ENCODE data around the gene MRTFA. TPM values are rescaled to one million over a fixed set of nuclear protein-coding genes. Genes with fewer than 3 reads are reported as not detected.
A peak's percentile ranks its signal among the peaks of the same experiment; 100 is the strongest.

The MRTFA gene
- total and polyA plus RNA-seq, 9 of the 15 experiments (the other 6 are each of a cell fraction or from before 2014, with no cell fraction given), result 0.84 to 21.1 (median 3.7) TPM

DNA sequence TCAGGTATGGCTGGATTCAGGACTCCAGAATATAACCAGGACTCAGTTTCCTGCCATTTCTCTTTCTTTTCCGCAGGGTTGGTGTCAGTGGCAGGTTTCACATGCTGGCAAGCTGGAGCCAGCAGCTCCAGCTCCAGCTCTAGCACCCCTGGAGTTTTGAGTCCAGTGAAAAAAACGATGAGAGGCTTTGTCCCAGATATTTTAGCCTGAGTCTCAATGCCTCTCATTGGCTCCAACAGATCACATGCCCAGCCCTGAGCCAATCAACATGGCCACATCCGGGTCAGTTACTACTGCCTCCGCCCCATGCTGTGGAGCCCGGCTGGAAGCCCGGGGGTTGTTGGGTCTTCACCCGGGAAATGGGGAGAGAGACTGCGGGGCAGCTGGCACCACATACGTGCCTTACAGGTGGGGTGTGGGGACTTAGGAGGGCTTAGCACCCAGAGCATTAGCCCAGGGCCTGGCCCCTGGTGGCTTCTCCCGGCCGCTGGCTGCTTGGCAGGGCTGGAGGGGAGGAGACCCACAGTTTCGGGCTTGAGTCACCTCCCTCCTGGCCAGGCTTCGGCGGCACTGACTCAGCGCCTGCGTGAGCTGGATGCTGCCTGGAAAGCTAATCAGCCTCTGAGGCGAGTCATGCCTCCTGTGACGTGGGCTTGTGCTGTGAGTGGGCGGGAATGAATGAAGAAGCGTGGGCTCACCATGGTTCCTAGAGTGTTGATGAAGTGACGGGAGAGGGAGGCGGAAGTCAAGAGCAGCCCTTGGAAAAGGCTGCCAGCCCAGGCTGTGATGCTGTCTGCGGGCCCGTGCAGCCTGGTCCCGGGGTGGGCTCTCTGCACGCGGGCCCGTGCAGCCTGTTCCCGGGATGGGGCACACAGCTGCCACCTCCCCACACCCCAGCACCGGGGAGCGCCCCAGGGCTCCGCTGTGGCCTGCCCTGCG lies 15.3 kb upstream of the MRTFA start (continued):
- TF ChIP-seq, protein P1, sequence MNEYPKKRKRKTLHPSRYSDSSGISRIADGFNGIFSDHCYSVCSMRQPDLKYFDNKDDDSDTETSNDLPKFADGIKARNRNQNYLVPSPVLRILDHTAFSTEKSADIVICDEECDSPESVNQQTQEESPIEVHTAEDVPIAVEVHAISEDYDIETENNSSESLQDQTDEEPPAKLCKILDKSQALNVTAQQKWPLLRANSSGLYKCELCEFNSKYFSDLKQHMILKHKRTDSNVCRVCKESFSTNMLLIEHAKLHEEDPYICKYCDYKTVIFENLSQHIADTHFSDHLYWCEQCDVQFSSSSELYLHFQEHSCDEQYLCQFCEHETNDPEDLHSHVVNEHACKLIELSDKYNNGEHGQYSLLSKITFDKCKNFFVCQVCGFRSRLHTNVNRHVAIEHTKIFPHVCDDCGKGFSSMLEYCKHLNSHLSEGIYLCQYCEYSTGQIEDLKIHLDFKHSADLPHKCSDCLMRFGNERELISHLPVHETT (CRISPR knock-in tag; conservative IDR thresholded peaks at IDR 0.05 in 1 of 2, IDR thresholded peaks at IDR 0.05 in 1 of 2), result 0 out of 4 replicates have a peak, but pooled peaks of 1 of the 2 experiments have one; percentile 28

DNA sequence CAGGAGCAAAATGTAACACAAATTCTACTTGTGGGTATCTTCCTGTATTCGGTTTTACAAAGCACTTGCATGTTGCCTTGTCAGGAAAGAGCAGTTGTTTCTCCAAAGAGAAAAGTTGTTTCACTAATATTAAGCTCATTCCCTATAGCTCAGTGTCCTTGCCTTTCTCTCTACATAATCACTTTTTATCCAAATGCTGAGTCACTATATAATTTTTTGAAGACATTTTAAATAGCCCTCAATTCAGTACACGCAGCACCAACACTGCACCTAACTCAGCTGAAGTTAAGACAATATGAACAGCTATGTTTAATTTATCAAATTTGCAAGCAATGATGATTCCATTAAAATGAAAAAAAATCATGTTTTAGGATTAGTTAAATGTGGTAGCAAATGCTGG lies 14.5 kb upstream of the MRTFA start:
- Histone ChIP-seq H4K20me1 (replicated peaks; ENCODE audit: control insufficient read depth, insufficient read depth, low read length) (no peaks in the 10 kb centered on the region), H3K9me3 (replicated peaks; ENCODE audit: control insufficient read depth, insufficient read depth, low read depth, low read length) (no peaks in the 10 kb centered on the region), H3K9ac (ENCODE audit: insufficient read depth in 1 of 2, low read depth in 2 of 2, low read length in 2 of 2) (peak overlapping the region in 1 of 2 experiments; percentile 100; a peak in 2 of 4 replicates), H3K4me3 (peak overlapping the region; percentile 81; the same call in 1 of the 2 replicates), H3K4me2 (ENCODE audit: insufficient read depth, low read length) (peak overlapping the region; percentile 90), H3K27ac (ENCODE audit: extremely low read depth, low read depth, low read length) (peak overlapping the region; percentile 100), H3K27me3 (ENCODE audit: control insufficient read depth in 2 of 2, insufficient read depth in 2 of 2, low read length in 2 of 2) (no peaks in the 10 kb centered on the region), H3K9me1 (ENCODE audit: control insufficient read depth, insufficient read depth, low read length) (no peaks in the 10 kb centered on the region), H3K36me3 (ENCODE audit: control insufficient read depth, insufficient read depth, low read length) (no peaks in the 10 kb centered on the region), H3K79me2 (ENCODE audit: control insufficient read depth, insufficient read depth, low read length) (peaks cover 8% of the 10 kb centered on the region; the same call in 2 of the 3 replicates), H3K4me1 (replicated peaks in 1 of 2; ENCODE audit: control insufficient read depth in 2 of 2, insufficient read depth in 2 of 2, low read length in 2 of 2) (peaks cover 18 to 41% of the 10 kb centered on the region in 2 experiments), H2AFZ (ENCODE audit: low read depth, low read length) (peak overlapping the region; percentile 99)
- in situ Hi-C loops (cut with MboI) (loop anchor here (10.0 kb wide), 1 partner anchor 244 kb away; no protein-coding TSS in a partner anchor), intact Hi-C loops (cut with micrococcal nuclease) (loop anchor here (10.0 kb wide), 1 partner anchor 244 kb away; no protein-coding TSS in a partner anchor)
- ChIA-PET POLR2A (interaction anchor here (0.6 to 2.5 kb wide), 7 partner anchors 10 to 276 kb away, joined by 3 to 20 read pairs (median 4); partner anchors contain the start of gene MRTFA), CTCF (ENCODE audit: low intra/inter-chr PET ratio) (no interaction called here)
- no peak for DNase-seq (ENCODE audit: extremely low read depth in 1 of 4, low spot score in 3 of 4)
- FAIRE-seq, result no peak
- BruUV-seq (replicated peaks), result TSS peak; percentile 97
- 15% methylated on average over 2 of the region's 2 CpGs for WGBS (ENCODE audit: insufficient coverage, low coverage, missing lambda C conversion rate)
- ATAC-seq, result no peak
- TF ChIP-seq, protein P2, sequence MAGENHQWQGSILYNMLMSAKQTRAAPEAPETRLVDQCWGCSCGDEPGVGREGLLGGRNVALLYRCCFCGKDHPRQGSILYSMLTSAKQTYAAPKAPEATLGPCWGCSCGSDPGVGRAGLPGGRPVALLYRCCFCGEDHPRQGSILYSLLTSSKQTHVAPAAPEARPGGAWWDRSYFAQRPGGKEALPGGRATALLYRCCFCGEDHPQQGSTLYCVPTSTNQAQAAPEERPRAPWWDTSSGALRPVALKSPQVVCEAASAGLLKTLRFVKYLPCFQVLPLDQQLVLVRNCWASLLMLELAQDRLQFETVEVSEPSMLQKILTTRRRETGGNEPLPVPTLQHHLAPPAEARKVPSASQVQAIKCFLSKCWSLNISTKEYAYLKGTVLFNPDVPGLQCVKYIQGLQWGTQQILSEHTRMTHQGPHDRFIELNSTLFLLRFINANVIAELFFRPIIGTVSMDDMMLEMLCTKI (IDR thresholded peaks at IDR 0.05; ENCODE audit: partially characterized antibody), result no peak
- TF ChIP-seq PHF21A (IDR thresholded peaks at IDR 0.05; ENCODE audit: borderline replicate concordance, low read depth), result no peak
- TF ChIP-seq C11orf30 (IDR thresholded peaks at IDR 0.05; ENCODE audit: low read depth), result peak; percentile 64
- no peak for TF ChIP-seq ARID2 (IDR thresholded peaks at IDR 0.05)
- 0 out of 2 replicates have a peak, but pooled peaks have one; percentile 30 for TF ChIP-seq MAFF (IDR thresholded peaks at IDR 0.05; ENCODE audit: low read length)
- no peak for TF ChIP-seq FOSL1 (tag; conservative IDR thresholded peaks at IDR 0.05)
- no peak for TF ChIP-seq MTA3 (IDR thresholded peaks at IDR 0.05; ENCODE audit: borderline replicate concordance)
